Activated CD4-positive, alpha-beta T cell treated with anti-CD3 and anti-CD28 coated beads, Interleukin-2, amount 50 U/mL, for 48 hours (primary cell): ENCODE data around the gene TNFRSF18.

Experiments
- DNase-seq, 2 experiments: peaks; one replicate each; pipeline ENCODE4 v3.0.0-alpha.2; 2020

TNFRSF18 gene

GRCh38 chr1:1175221-1176062 is 30.9 kb downstream of the TNFRSF18 start:
- DNase-seq, result no peak

- DNase-seq, result peak in 1 of 2 experiments; percentile 24
Observed at GRCh38 chr1:1173793-1174415, 32.5 kb downstream of the TNFRSF18 start, which contains the start of gene TTLL10. Gene TTLL10 (plus strand): TSS chr1:1173880. CDS start chr1:1179216, 5,336 bp downstream.

- DNase-seq, result no peak
Observed at GRCh38 chr1:1173061-1173792, 33.2 kb downstream of the TNFRSF18 start.

DNA sequence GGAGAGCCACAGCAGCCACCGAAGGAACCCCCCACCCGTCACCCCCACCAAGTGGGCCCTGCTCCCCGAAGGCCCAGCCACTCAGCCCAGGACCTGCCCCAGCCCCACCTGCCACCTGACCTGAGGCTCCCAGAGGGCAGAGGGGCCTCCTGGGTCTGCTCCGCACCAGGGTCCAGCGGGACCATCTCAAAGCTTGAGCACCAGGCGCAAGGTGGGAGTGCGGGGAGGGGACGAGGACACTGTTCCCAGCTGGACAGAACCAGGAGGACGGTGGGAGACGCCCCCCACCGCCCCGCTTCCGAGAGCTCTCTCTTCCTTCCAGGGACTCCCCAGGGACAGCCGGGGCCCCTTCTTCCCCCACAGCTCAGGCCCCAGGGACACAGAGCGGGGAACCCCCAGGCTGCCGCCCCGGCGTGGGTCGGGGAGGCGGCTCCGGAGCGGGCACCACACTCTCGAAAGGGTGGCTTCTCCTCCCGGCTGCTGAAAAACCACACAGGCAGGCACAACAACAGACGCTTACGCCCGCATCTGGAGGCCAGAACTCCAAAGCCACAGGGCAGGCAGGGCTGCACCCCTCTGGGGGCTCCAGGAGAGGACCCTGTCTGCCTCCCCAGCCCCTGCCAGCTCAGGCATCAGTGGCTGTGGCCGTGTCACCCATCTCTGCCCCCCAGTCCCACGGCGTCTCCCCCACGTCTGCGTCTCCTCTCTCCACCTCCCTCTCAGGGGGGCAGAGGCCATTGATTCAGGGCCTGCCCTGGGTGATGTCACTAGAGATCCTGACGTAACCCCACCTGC is 34.6 kb downstream of the TNFRSF18 start:
- peak; percentile 29 to 40 for DNase-seq

GRCh38 chr1:1171161-1171545 is 35.2 kb downstream of the TNFRSF18 start:
- DNase-seq, result no peak

DNA sequence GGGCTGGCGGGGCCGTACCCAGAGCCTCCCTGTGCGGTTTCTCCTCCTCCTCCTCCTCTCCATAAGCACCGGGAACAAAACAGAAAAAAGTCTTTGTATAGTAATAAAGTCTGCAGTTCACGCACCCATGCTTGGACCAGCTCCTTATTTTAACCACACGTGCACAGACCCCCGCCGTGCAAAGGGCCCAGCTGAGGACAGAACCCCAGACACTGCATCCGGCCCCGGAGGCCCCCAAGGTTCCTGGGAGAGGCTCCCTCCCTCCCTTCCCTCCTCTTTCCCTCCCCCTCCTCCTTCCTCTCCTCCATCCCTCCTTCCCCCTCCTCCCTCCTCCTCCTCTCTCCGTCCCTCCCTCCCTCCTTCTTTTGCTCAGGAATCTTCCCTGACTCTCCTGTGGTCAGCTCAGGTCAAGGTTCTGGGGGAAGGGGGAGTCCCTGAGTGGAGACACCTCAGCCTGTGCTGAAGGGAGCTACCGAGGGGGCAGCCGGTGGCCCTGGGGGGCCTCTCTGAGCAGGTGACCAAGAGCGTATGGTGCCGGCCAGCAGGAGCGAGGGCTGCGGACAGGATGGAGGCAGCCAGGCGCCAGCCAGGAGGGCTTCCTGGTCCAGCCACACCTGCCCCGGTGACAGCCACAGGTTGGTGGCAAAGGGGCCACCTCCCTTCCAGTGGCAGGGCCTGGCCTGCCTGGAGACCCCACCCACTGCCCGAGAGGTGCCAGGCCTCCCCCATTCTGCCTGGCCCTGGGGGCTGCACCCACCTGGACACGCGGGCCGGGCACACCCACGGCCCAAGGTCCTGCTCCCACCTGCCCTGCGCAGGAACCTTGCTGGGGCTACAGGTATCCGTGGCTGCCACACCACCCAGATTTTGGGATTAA is 35.9 kb downstream of the TNFRSF18 start:
- no peak for DNase-seq

- no peak for DNase-seq
Observed at GRCh38 chr1:1169429-1170214, 36.8 kb downstream of the TNFRSF18 start.

- DNase-seq, result no peak
Observed at GRCh38 chr1:1168451-1169411, 37.7 kb downstream of the TNFRSF18 start.

GRCh38 chr1:1167841-1168450 is 38.4 kb downstream of the TNFRSF18 start:
- DNase-seq, result no peak

DNA sequence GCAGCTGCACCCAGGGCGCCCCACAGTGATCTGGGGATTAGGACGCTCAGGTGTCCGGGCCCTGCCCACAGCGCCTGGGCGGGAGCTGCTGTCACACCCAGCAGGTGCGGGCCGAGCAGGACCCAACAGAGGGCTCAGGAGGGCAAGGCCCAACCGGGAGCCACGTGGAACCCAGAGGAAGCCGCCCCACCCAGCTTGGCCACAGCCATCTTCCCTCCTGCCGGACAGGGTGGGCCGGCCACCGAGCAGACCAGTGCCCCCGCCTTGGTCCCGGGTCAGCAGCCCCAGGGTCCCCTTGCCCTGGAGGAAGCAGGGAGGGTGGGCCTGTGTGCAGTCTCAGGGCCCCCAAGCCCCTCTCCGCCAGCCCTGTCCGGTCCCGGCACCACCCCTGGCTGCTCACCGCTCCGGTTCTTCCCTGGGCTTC is 39.0 kb downstream of the TNFRSF18 start:
- DNase-seq, result no peak

DNA sequence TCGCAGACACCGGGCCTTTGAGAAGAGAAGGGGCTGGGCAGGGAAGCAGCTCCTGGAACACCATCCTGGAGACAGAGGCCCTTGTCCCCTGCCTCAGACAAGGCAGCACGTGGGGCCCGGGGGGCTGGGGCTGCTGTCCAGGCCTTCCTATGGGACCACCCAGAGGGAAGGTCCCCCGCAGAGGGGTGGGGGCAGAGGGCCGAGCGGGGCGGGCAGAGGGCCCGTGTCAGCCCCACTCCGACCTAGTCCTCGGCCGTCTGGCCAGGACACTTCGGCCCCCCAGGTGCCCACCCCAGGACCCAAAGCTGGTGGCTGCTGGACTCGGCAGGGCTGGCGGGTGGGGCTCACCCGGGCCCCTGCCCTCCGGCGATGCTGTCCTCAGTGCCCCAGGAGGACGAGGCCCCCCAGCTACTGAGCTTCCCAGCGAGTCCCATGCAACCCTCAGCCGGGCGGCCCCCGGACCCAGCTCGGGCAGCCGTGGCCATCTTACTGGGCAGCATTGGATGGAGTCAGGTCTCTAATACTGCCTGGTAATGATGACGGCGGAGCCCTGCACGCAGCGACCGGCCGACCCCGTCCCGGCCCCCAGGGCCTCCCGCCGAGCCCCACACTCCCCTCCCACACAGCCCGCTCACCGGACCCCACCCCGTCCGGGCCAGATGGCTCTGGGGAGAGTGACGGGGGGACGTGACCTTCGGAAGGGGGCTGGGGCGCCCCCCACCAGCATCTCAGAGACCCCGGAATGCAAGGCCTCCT is 39.6 kb downstream of the TNFRSF18 start:
- DNase-seq, result no peak

DNA sequence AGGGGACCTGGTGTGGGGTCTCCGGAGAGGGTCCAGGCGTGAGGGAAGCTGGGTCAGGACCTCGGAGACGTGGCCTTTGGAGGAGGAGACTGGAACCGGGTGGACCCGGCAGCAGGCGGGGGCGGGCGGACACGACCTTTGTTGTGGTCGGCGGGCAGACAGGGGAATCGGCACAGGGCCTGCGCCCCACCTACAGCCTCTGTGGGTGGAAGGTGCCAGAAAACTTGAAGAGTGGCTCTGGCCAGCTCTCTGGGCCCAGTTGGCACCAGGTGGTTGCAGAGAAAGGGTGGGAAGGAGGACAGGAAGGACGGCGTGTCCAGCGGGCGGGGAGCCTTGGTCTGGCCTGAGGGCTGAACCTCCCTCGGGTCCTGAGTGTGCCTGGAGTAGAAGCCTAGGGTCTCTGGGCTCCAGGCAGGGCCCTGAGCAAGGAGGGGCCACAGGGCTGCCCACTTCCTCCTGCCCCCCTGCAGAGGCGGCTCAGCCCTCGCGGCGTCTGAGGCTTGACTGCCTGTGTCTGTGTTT is 40.4 kb downstream of the TNFRSF18 start:
- DNase-seq, result no peak

DNA sequence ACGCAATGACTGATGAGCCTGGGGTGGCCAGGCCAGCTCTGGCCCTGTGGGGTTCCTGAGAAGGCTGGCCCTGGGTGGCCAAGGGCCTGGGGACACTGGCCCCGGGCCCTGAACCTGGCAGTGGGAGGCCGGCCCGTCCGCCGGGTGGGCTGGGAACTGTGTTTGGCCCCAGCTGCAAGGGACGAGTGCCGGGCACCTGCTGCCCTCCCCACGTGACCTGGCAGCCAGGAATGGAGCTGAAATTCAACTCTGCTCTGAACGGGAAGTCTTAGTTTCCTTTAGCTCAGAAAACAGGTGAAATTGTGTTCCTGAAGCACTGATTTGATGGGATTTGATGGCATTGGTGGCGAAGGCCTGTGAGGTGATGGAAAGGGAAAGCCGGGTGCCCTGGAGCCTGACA is 40.9 kb downstream of the TNFRSF18 start:
- no peak for DNase-seq

GRCh38 chr1:1164701-1165451 is 41.5 kb downstream of the TNFRSF18 start:
- no peak for DNase-seq

DNA sequence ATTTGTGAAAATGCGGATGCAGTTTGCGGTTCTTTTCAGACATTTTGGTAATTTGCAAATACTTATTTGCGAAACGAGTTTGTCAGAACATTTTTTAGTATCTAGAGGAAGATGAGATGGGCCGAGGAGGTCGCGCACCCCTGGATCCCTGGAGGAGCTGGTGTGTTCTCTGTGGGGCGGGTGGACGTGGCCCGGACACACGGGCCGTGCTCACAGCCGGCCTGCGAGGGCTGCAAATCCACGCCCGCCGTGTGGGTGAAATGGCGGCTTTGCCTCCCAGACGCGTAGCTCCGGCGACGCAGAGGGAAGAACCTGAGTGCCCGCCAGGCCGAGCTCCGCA is 42.1 kb downstream of the TNFRSF18 start:
- no peak for DNase-seq

GRCh38 chr1:1163538-1164070 is 42.8 kb downstream of the TNFRSF18 start:
- DNase-seq, result no peak
